ENCODE data around the gene NAB1.

NAB1 gene

GRCh38 chr2:190664240-190664639 is 15.4 kb downstream of the NAB1 start:
- no peak overlapping the region for H3K4me3 ChIP-seq (ENCODE audit: low read depth, low read length)
- TF ChIP-seq CTCF (IDR thresholded peaks at IDR 0.05; ENCODE audit: low read depth, low read length), result no peak

DNA sequence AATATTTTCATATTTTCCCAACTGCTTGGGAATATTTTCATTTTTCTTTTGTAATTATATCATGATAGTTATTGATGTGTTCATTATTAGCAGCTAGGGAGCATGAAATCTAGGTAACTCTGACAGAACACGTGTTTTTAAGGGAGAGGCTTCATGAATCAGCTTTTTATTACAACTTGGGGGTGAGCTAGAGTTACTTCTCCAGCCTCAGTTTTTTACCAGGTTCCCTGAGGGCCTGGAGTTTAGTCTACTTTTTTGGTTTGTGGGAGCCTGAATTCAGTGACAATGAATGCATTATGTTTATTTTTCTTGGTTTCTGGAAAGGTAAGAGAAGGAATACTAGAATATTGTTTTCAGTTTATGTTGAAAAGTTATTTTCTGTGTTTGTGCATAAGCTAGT is 18.0 kb downstream of the NAB1 start:
- no peak overlapping the region for H3K4me3 ChIP-seq (ENCODE audit: low read depth, low read length)
- no peak for TF ChIP-seq CTCF (IDR thresholded peaks at IDR 0.05; ENCODE audit: low read depth, low read length)

DNA sequence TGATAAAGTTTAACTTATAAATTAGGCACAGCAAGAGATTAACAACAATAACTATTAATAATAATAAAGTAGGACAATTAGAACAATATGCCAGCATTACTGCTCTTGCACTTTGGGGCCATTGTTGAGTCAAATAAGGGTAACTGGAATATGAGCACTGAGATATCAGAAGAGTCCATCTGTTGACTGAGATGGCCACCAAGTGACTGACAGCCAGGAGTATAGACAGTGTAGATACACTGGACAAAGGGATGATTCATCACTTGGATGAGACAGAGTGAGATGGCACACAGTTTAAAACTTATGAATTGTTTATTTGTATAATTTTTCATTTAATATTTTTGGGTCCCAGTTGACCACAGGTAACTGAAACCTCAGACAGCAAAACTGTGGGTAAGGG is 20.0 kb downstream of the NAB1 start:
- no peak for TF ChIP-seq CTCF (IDR thresholded peaks at IDR 0.05; ENCODE audit: low read depth, low read length)
- no peak overlapping the region for H3K4me3 ChIP-seq (ENCODE audit: low read depth, low read length)

GRCh38 chr2:190670182-190670946 is 21.5 kb downstream of the NAB1 start:
- no peak for TF ChIP-seq CTCF (IDR thresholded peaks at IDR 0.05; ENCODE audit: low read depth, low read length)
- no peak overlapping the region for H3K4me3 ChIP-seq (ENCODE audit: low read depth, low read length)

DNA sequence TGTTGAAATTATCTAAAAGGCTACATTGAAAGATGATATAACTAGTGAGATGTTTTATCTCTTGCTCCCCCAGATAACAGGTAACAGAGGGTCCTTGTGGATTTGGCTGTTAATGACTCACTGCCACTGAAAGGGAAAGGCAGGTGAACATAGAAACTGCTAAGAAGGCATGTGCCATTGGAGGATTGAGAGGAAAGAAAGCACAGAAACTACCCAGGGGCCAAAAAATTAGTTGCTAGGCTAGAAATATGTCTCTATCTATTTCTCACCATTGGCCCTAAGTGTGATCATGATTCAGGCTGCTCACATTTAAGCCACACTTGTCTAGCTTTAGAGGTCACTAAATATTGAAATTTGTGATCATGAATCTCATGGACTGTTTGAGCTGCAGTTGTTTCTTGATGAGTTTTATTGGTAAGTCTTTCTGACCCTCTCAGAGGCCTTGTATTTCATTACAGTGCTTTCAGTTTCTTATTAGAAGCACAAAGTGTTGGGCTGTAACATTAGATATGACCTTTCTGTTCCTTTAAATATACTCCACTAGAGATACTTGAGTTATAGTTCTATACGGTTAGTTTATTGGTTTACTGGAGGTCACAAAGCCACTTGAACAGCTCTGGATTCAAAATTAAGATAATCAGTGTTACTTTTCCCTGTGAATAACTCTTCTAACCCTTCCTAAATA is 26.2 kb downstream of the NAB1 start:
- TF ChIP-seq CTCF (IDR thresholded peaks at IDR 0.05; ENCODE audit: low read depth, low read length), result no peak
- no peak overlapping the region for H3K4me3 ChIP-seq (ENCODE audit: low read depth, low read length)

GRCh38 chr2:190677255-190677654 is 28.4 kb downstream of the NAB1 start:
- TF ChIP-seq CTCF (IDR thresholded peaks at IDR 0.05; ENCODE audit: low read depth, low read length), result no peak
- H3K4me3 ChIP-seq (ENCODE audit: low read depth, low read length), result no peak overlapping the region

- TF ChIP-seq CTCF (IDR thresholded peaks at IDR 0.05; ENCODE audit: low read depth, low read length), result no peak
- H3K4me3 ChIP-seq (ENCODE audit: low read depth, low read length), result no peak overlapping the region
Measured at GRCh38 chr2:190678444-190679162, 29.7 kb downstream of the NAB1 start.
